Ovary (tissue), 3 donors: Measurements from ENCODE around the gene NIPSNAP2.
"Not testable (repeated sequence)": the region's sequence is repeated elsewhere in the genome, so short reads cannot be mapped to it uniquely, and the experiment has no call there.

Experiments used
- CTCF ChIP-seq, 3 donors: fragments of 450-650 bp in 2 of 3; fragments of 200-600 bp in 1 of 3; IDR thresholded peaks; one replicate each; pipeline versions ENCODE4 v1.5.1 to v1.8.0; 2016 to 2022; ENCODE audit warnings: antibody characterized with exemption in 3 of 3, mild to moderate bottlenecking in 1 of 3
- POLR2A ChIP-seq: fragments of 450-650 bp; IDR thresholded peaks from one replicate; pipeline ENCODE4 v1.6.1; 2017; ENCODE audit warnings: antibody characterized with exemption, mild to moderate bottlenecking, moderate library complexity
- donor health status: DM: no; HTN: no; CAD: no.

- TF ChIP-seq CTCF (IDR thresholded peaks at IDR 0.05); POLR2A: not testable (repeated sequence)
Observed at GRCh38 chr7:56017015-56017414, 52.6 kb downstream of the NIPSNAP2 start.
